ENCODE measurements around the gene DISP2. TPM values are rescaled to one million over a fixed set of nuclear protein-coding genes. Genes with fewer than 3 reads are reported as not detected.

Gene DISP2
- total and polyA plus RNA-seq, 9 of the 15 experiments (the other 6 are each of a cell fraction or from before 2014, with no cell fraction given) = 0.06 to 0.89 (median 0.15) TPM; not detected in 1

GRCh38 chr15:40427188-40427587 is 69.2 kb downstream of the DISP2 start (continued):
- TF ChIP-seq RCOR1 (IDR thresholded peaks at IDR 0.05; ENCODE audit: borderline replicate concordance in 1 of 2, low read depth in 2 of 2, low read length in 2 of 2) (peak; percentile 39 to 74; a peak in 3 of 4 replicates), ZNF75A (CRISPR knock-in tag; IDR thresholded peaks at IDR 0.05) (no peak), ZNF707 (CRISPR knock-in tag; conservative IDR thresholded peaks at IDR 0.05) (no peak), CTBP1 (IDR thresholded peaks at IDR 0.05; ENCODE audit: borderline replicate concordance) (peak; percentile 55; the same call in 1 of the 2 replicates), POU5F1 (IDR thresholded peaks at IDR 0.05; ENCODE audit: borderline replicate concordance, low read depth, low read length, partially characterized antibody) (no peak), SMARCA5 (IDR thresholded peaks at IDR 0.05) (no peak), ZBTB5 (IDR thresholded peaks at IDR 0.05) (no peak), RBFOX2 (IDR thresholded peaks at IDR 0.05; ENCODE audit: low read depth, low read length) (no peak), ZNF165 (CRISPR knock-in tag; IDR thresholded peaks at IDR 0.05; ENCODE audit: borderline replicate concordance) (no peak), MCM2 (IDR thresholded peaks at IDR 0.05; ENCODE audit: low read depth) (no peak), SFPQ (IDR thresholded peaks at IDR 0.05; ENCODE audit: low read depth, low read length) (no peak), HMBOX1 (IDR thresholded peaks at IDR 0.05) (no peak), ETV1 (tag; conservative IDR thresholded peaks at IDR 0.05; ENCODE audit: low read depth) (no peak), FIP1L1 (IDR thresholded peaks at IDR 0.05; ENCODE audit: low read depth, low read length, poor library complexity, severe bottlenecking) (no peak)
- TF ChIP-seq, protein P1, sequence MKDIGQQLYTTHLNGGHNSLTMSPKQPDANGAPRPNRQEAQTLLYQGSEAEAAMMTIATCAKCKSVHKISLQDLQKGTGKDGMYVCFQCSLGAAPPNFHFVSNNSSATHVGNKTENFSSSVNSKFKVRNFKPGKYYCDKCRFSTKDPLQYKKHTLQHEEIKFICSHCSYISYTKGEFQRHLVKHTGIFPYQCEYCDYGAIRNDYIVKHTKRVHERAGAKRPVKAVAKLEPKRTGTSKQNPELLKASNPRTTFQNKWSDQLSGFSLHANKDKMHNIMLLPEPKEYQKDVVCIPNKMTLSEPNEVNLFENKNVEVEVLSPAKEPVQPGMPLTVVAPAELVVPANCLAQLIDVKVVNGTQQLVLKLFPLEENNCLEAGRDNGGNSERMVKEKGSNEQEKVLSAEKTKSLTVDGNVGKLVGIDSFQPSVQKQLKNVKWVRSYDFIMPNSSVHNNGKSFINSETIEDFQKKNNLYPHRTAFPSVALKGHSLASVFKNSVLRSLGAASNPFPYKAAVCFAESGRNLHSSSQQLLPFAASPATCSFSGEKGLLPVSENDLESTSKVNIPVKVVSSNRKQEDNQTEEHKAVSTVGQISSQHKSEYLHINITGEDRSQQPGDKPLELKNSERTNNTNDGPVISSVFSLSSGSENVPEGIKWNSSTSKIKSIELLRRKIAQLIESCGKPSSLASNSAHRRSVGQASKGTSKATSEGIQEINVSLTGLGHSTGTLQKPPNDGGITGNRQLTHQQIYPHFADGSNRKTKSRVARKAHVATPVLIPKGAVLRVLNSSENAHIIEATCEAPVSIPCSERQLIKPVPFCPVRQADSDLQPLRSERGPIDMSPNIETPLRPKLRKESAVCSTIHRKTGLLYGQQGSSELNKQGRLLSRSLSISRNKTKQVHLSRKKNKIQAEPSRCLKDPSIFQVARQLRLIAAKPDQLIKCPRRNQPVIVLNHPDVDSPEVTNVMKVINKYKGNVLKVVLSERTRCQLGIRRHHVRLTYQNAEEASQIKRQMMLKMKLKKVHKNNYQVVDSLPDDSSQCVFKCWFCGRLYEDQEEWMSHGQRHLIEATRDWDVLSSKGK (CRISPR knock-in tag; IDR thresholded peaks at IDR 0.05) = no peak
- TF ChIP-seq, protein P2, sequence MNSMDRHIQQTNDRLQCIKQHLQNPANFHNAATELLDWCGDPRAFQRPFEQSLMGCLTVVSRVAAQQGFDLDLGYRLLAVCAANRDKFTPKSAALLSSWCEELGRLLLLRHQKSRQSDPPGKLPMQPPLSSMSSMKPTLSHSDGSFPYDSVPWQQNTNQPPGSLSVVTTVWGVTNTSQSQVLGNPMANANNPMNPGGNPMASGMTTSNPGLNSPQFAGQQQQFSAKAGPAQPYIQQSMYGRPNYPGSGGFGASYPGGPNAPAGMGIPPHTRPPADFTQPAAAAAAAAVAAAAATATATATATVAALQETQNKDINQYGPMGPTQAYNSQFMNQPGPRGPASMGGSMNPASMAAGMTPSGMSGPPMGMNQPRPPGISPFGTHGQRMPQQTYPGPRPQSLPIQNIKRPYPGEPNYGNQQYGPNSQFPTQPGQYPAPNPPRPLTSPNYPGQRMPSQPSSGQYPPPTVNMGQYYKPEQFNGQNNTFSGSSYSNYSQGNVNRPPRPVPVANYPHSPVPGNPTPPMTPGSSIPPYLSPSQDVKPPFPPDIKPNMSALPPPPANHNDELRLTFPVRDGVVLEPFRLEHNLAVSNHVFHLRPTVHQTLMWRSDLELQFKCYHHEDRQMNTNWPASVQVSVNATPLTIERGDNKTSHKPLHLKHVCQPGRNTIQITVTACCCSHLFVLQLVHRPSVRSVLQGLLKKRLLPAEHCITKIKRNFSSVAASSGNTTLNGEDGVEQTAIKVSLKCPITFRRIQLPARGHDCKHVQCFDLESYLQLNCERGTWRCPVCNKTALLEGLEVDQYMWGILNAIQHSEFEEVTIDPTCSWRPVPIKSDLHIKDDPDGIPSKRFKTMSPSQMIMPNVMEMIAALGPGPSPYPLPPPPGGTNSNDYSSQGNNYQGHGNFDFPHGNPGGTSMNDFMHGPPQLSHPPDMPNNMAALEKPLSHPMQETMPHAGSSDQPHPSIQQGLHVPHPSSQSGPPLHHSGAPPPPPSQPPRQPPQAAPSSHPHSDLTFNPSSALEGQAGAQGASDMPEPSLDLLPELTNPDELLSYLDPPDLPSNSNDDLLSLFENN (IDR thresholded peaks at IDR 0.05; ENCODE audit: low read depth in 2 of 2, low read length in 2 of 2) = 0 out of 4 replicates have a peak, but pooled peaks of 1 of the 2 experiments have one; percentile 42

Measured in K562 (cell line).